ENCODE measurements around the gene ZNF524. TPM values are rescaled to one million over a fixed set of nuclear protein-coding genes. Genes with fewer than 3 reads are reported as not detected.
A peak's percentile ranks its signal among the peaks of the same experiment; 100 is the strongest.

The ZNF524 gene
- total RNA-seq, 1 experiment from 2014 or later = 5.5 TPM

DNA sequence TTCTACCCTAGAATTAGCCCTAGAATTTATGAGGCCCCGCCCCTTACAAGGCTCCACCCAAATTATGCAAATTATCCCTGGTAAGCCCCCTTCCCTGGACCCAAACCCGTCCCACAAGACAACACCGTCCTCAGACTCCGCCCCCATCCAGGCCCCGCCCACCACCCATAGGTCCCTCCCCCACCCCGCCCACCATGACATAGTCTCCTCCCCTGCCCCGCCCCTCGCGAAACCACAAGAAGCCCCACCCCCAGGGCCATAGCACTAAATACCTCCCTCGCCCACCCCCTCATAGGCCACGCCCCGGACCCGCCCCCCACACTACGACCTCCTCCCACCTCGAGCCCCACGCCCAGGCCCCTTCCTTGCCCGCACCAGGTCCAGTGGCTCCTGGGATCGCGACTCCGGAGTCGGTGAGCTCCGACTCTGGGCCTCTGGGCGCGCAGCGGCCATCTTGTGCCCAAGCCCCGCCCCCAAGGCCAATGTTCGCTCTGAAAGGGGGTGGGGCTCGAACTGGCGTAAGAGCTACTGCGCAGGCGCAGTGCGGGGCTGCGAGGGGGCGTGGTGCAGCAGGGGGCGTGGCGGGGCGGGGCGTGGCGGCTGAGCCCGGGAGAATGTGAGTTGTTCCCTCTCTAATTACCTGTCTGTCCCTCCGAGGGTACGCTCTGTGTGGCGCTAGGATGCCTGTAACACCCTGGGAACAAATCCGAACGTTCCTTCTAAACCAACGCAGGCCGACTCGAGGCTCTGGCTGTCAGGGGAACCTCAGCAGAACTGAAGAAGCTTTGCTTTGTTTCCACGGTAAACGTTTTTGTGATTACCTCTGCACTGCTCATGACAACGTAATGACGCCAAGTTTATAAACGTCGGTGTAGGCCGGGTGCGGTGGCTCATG, 24.3 kb downstream of the ZNF524 start, which contains the start of gene ZNF784:
ZNF784 (minus strand) TSS at position 458 of the 895 bp plus-strand sequence; CDS start at position 453, 5 bp downstream.
- Mint-ChIP-seq H3K4me3 (peak within 1 kb of the TSS; percentile 76), H3K36me3 (peaks cover 11% of the 10 kb centered on the region), H3K4me1 (peaks cover 15% of the 10 kb centered on the region), H3K27ac (peak within 1 kb of the TSS; percentile 90), H3K27me3 (ENCODE audit: low read depth) (peaks cover 18% of the 10 kb centered on the region), H3K9me3 (0 out of 2 replicates have a peak, but pooled peaks cover 3% of the 10 kb centered on the region)
- ATAC-seq (peak; percentile 87), DNase-seq (ENCODE audit: low spot score) (peak; percentile 92)
- POLR2A ChIA-PET = interaction anchor here (0.7 to 2.6 kb wide), 7 partner anchors 8 to 148 kb away, joined by 3 to 12 read pairs (median 5); partner anchors contain the start of genes FIZ1 and ZNF628
- no peak for TF ChIP-seq TCF7 (CRISPR knock-in tag; IDR thresholded peaks at IDR 0.05; ENCODE audit: low read depth)
- no peak for TF ChIP-seq TP53 (CRISPR knock-in tag; IDR thresholded peaks at IDR 0.05)
- TF ChIP-seq SP1 (CRISPR knock-in tag; conservative IDR thresholded peaks at IDR 0.05) = peak; percentile 79; the same call in 1 of the 2 replicates
- TF ChIP-seq CREB1 (CRISPR knock-in tag; IDR thresholded peaks at IDR 0.05) = no peak
- CTCF ChIA-PET = interaction anchor here (0.5 to 2.7 kb wide), 27 partner anchors 8 to 784 kb away, joined by 3 to 34 read pairs (median 4); partner anchors contain the start of genes FIZ1, ISOC2, ZNF580 and ZNF865

DNA sequence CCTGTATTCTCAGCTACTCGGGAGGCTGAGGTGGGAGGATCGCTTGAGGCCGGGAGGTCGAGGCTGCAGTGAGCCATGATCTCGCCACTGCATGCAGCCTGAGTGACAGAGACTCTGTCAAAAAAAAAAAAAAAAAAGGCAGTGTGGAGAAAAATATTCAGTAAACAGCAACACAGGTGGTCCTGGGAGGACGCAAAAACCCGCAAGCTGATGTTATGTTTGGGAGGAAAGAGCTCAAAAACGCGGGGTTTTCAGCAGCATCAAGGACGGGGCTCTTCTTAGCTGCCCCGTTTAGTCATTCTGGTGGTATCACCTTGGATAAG, 24.9 kb downstream of the ZNF524 start:
- Mint-ChIP-seq H3K9me3 (0 out of 2 replicates have a peak, but pooled peaks cover 3% of the 10 kb centered on the region), H3K27ac (peak overlapping the region; percentile 90), H3K4me3 (peak overlapping the region; percentile 76), H3K4me1 (peaks cover 15% of the 10 kb centered on the region), H3K27me3 (ENCODE audit: low read depth) (peaks cover 17% of the 10 kb centered on the region), H3K36me3 (peaks cover 11% of the 10 kb centered on the region)
- DNase-seq (ENCODE audit: low spot score) (no peak), ATAC-seq (no peak)
- POLR2A ChIA-PET = interaction anchor here (0.7 to 2.6 kb wide), 8 partner anchors 8 to 148 kb away, joined by 3 to 12 read pairs (median 5); partner anchors contain the start of genes FIZ1 and ZNF628
- CTCF ChIA-PET = interaction anchor here (0.6 to 2.7 kb wide), 18 partner anchors 8 to 783 kb away, joined by 3 to 34 read pairs (median 5); partner anchors contain the start of genes FIZ1, ZNF580 and ZNF865
- TF ChIP-seq, protein P1, sequence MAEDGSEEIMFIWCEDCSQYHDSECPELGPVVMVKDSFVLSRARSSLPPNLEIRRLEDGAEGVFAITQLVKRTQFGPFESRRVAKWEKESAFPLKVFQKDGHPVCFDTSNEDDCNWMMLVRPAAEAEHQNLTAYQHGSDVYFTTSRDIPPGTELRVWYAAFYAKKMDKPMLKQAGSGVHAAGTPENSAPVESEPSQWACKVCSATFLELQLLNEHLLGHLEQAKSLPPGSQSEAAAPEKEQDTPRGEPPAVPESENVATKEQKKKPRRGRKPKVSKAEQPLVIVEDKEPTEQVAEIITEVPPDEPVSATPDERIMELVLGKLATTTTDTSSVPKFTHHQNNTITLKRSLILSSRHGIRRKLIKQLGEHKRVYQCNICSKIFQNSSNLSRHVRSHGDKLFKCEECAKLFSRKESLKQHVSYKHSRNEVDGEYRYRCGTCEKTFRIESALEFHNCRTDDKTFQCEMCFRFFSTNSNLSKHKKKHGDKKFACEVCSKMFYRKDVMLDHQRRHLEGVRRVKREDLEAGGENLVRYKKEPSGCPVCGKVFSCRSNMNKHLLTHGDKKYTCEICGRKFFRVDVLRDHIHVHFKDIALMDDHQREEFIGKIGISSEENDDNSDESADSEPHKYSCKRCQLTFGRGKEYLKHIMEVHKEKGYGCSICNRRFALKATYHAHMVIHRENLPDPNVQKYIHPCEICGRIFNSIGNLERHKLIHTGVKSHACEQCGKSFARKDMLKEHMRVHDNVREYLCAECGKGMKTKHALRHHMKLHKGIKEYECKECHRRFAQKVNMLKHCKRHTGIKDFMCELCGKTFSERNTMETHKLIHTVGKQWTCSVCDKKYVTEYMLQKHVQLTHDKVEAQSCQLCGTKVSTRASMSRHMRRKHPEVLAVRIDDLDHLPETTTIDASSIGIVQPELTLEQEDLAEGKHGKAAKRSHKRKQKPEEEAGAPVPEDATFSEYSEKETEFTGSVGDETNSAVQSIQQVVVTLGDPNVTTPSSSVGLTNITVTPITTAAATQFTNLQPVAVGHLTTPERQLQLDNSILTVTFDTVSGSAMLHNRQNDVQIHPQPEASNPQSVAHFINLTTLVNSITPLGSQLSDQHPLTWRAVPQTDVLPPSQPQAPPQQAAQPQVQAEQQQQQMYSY (CRISPR knock-in tag; IDR thresholded peaks at IDR 0.05) = no peak
- no peak for TF ChIP-seq PRRX2 (CRISPR knock-in tag; IDR thresholded peaks at IDR 0.05)
- TF ChIP-seq HMGA2 (CRISPR knock-in tag; IDR thresholded peaks at IDR 0.05) = no peak
- no peak for TF ChIP-seq JUN (CRISPR knock-in tag; IDR thresholded peaks at IDR 0.05)
- TF ChIP-seq, protein P2, sequence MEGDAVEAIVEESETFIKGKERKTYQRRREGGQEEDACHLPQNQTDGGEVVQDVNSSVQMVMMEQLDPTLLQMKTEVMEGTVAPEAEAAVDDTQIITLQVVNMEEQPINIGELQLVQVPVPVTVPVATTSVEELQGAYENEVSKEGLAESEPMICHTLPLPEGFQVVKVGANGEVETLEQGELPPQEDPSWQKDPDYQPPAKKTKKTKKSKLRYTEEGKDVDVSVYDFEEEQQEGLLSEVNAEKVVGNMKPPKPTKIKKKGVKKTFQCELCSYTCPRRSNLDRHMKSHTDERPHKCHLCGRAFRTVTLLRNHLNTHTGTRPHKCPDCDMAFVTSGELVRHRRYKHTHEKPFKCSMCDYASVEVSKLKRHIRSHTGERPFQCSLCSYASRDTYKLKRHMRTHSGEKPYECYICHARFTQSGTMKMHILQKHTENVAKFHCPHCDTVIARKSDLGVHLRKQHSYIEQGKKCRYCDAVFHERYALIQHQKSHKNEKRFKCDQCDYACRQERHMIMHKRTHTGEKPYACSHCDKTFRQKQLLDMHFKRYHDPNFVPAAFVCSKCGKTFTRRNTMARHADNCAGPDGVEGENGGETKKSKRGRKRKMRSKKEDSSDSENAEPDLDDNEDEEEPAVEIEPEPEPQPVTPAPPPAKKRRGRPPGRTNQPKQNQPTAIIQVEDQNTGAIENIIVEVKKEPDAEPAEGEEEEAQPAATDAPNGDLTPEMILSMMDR (IDR thresholded peaks at IDR 0.05) = no peak
- no peak for TF ChIP-seq CREB1 (CRISPR knock-in tag; IDR thresholded peaks at IDR 0.05)
- TF ChIP-seq, protein P3, sequence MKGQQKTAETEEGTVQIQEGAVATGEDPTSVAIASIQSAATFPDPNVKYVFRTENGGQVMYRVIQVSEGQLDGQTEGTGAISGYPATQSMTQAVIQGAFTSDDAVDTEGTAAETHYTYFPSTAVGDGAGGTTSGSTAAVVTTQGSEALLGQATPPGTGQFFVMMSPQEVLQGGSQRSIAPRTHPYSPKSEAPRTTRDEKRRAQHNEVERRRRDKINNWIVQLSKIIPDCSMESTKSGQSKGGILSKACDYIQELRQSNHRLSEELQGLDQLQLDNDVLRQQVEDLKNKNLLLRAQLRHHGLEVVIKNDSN (CRISPR knock-in tag; IDR thresholded peaks at IDR 0.05) = no peak
- TF ChIP-seq SMAD3 (CRISPR knock-in tag; IDR thresholded peaks at IDR 0.05; ENCODE audit: borderline replicate concordance) = no peak
- TF ChIP-seq, protein P4, sequence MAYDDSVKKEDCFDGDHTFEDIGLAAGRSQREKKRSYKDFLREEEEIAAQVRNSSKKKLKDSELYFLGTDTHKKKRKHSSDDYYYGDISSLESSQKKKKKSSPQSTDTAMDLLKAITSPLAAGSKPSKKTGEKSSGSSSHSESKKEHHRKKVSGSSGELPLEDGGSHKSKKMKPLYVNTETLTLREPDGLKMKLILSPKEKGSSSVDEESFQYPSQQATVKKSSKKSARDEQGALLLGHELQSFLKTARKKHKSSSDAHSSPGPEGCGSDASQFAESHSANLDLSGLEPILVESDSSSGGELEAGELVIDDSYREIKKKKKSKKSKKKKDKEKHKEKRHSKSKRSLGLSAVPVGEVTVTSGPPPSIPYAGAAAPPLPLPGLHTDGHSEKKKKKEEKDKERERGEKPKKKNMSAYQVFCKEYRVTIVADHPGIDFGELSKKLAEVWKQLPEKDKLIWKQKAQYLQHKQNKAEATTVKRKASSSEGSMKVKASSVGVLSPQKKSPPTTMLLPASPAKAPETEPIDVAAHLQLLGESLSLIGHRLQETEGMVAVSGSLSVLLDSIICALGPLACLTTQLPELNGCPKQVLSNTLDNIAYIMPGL (CRISPR knock-in tag; IDR thresholded peaks at IDR 0.05) = no peak
- no peak for TF ChIP-seq SP1 (CRISPR knock-in tag; conservative IDR thresholded peaks at IDR 0.05)
- TF ChIP-seq, protein P5, sequence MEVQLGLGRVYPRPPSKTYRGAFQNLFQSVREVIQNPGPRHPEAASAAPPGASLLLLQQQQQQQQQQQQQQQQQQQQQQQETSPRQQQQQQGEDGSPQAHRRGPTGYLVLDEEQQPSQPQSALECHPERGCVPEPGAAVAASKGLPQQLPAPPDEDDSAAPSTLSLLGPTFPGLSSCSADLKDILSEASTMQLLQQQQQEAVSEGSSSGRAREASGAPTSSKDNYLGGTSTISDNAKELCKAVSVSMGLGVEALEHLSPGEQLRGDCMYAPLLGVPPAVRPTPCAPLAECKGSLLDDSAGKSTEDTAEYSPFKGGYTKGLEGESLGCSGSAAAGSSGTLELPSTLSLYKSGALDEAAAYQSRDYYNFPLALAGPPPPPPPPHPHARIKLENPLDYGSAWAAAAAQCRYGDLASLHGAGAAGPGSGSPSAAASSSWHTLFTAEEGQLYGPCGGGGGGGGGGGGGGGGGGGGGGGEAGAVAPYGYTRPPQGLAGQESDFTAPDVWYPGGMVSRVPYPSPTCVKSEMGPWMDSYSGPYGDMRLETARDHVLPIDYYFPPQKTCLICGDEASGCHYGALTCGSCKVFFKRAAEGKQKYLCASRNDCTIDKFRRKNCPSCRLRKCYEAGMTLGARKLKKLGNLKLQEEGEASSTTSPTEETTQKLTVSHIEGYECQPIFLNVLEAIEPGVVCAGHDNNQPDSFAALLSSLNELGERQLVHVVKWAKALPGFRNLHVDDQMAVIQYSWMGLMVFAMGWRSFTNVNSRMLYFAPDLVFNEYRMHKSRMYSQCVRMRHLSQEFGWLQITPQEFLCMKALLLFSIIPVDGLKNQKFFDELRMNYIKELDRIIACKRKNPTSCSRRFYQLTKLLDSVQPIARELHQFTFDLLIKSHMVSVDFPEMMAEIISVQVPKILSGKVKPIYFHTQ (CRISPR knock-in tag; IDR thresholded peaks at IDR 0.05) = no peak
- TF ChIP-seq, protein P6, sequence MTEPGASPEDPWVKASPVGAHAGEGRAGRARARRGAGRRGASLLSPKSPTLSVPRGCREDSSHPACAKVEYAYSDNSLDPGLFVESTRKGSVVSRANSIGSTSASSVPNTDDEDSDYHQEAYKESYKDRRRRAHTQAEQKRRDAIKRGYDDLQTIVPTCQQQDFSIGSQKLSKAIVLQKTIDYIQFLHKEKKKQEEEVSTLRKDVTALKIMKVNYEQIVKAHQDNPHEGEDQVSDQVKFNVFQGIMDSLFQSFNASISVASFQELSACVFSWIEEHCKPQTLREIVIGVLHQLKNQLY (CRISPR knock-in tag; IDR thresholded peaks at IDR 0.05) = no peak
- TF ChIP-seq SMAD4 (CRISPR knock-in tag; IDR thresholded peaks at IDR 0.05) = no peak
- TF ChIP-seq NFE2L1 (CRISPR knock-in tag; IDR thresholded peaks at IDR 0.05) = no peak
- no peak for TF ChIP-seq NR1H2 (CRISPR knock-in tag; IDR thresholded peaks at IDR 0.05)
- TF ChIP-seq, protein P7, sequence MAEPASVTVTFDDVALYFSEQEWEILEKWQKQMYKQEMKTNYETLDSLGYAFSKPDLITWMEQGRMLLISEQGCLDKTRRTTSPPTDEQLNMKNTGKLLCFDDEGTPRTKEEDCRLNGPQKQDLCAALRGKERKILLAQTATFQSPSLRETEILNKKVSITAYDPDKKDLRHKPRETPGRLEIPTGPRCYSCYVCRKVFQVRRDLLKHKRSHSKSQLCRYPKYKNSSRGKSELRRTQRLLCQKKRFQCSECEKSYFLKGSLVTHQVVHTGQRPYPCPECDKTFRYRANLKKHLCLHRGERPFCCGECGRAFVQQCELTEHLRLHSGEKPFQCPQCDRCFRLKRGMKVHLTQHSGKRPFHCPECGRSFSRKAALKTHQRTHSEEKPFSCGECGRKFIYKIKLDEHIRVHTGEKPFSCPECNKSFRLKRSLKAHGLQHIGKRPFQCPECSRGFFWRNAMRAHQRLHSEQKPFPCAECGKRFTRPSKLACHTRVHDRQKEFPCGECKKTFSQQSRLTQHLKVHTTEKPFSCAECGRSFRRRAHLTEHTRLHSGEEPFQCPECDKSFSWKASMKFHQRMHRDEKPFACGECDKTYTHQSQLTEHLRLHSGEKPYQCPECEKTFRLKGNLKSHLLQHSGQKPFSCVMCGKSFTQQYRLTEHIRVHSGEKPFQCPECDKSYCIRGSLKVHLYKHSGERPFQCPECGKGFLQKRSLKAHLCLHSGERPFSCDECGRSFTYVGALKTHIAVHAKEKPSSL (CRISPR knock-in tag; conservative IDR thresholded peaks at IDR 0.05) = no peak
- TF ChIP-seq MYBL2 (CRISPR knock-in tag; IDR thresholded peaks at IDR 0.05) = no peak

Measured in WTC11 (cell line).